Fibroblast of skin of right quadriceps (primary cell): ENCODE data around the gene EDRF1.

Source experiments
- DNase-seq: peaks from one replicate; pipeline ENCODE4 v3.0.0-alpha.2; 2013

The EDRF1 gene

DNA sequence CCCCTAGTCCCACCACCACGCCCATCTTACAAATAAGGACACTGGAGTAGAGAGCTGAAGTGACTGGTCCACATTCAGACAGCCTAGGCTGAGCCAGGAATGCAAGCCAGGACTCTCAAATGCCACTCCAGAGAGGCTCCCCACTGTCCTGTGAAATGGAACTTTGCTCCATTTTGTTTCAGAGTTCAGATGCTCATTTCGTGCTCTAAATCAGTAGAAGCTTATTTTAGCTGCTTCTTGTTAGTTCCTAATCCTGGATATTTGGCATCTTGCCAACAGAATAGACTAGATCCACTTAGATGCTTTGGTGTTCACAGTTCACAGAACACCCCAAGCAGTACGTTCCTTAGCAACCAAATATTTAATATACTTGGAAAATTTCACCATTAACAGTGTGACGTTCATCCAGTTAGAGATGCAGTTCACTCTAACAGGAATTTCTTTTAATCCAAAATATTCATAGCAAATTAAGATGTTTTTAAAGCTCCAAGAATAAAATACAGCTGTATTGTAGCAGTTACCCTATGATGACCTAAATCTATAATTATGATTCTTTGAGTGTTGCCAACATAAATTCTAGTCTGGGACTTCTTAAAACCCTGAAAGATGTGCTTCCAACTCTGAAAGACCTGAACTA is 48.8 kb downstream of the EDRF1 start:
- DNase-seq, result peak; percentile 31

DNA sequence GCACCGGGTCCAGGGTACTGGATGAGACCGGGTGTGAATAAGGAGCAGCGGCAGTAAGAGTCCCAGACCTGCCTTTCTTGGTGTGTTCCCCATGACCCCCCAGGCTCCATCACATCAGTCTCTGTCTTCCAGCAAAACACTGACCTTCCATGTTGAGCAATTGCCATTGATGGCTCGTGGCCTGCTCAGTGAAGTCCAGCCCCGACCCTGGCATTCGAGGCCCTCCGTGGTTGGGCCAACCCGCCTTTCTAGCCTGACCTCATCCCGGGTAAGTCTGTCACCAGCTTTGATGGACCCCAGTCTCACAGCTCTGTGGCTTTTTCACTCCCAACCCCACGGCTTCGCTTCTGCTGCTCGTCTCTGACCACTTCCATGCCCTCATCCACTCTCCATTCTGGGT is 49.7 kb downstream of the EDRF1 start:
- DNase-seq, result no peak

DNA sequence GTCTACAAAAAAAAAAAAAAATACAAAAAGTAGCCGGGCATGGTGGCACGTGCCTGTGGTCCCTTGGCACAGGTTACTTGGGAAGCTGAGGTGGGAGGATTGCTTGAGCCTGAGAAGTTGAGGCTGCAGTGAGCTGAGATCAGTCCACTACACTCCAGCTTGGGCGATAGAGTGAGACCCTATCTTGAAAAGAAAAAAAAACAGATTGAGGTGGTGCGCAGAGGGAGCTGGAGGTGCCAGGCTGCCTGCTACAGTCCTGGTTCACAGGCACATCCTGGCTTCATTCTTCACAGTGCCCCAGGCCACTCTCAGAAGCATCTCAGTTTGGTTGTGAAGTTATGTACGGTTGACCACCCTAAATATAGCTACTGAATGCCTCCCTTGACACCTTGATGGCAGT is 51.3 kb downstream of the EDRF1 start:
- DNase-seq, result no peak

DNA sequence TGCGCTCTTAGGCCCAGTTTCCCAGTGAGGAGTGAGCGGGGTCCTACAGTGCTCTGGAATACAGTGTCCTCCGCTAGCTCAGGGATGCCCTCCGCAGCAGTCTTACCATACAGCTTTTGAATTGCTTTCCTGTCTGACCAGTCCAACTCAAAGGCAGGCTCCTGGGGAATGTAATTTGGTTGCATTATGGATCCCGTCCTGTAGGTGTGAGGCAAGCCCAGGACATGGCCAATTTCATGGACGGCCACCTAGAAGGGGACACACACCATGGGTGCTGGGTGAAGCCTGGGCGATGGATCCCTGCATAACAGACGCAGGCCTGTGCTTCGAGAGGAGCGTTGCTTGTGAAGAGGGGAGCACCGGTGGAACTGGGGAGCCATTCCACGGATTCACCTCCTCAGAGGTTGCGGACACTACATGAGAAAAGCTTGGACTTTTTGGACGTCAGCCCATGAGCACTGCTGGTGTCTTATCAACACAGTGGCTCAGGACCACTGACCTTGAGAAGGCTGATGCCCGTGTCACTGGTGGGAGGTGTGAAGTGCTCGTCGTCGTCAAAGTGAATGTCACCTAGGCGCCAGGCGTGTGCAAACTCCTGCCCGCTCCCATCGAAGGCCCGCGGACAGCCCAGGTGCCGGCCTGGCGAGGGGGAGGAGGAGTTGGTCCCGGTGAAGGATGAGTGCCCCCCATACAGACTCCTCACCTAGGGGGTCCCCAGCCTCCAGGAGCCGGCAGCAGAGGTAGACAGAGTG is 52.8 kb downstream of the EDRF1 start:
- no peak for DNase-seq

DNA sequence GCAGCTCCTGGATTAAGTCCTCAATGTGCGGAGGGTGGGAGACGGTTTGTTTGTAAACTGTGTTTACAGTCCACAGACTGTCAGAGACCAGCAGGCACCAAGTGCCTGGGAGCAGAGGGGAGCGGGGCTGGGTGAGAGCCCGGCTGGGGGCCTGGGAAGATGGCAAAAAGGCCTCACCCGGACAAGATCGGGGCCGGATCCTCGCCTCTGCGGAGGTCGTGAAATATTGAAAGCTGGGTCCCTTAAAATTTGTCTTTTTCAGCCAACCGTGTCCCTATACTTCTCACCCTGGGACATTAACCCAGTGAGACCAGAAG is 53.3 kb downstream of the EDRF1 start:
- DNase-seq, result no peak

DNA sequence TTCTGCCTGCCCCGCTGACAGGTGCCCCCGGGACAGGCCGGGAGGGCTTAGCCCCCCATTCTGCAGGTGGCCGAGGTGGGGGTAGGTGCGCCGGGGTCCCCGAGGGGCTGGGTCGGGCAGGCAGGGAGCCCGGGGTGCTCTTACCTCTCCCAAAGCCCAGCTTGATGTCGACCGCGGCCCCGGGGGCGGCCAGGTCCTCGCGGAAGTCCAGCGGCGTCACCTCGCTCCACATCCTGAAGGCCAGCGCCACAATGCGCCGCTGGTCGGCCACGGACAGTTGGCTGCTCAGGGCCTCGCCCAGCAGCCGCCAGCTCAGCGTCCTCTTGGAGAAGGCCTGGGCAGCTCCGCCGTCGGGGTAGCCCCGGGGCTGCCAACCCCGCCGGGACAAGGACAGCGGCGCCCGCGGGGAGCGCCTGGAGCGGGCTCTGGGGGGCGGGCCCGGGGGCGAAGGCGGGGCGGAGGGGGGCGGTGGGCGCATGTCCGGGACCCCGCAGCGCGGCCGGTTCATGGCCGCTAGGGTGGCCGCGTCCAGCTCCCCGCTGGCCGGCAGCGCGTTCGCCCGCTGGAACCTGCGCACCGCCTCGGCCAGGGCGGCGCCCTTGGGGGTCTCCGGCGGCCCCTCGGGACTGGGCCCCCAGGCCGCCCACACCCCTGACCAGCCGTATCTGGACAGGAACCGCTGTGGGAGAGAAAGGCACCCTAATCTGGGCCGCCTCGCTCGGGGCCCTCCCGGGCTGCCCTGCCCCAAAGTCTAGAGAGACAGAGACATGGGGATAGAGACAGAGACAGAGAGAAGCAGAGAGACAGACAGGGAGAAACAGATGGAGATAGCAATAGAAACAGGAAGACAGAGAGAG is 54.4 kb downstream of the EDRF1 start:
- DNase-seq, result no peak

DNA sequence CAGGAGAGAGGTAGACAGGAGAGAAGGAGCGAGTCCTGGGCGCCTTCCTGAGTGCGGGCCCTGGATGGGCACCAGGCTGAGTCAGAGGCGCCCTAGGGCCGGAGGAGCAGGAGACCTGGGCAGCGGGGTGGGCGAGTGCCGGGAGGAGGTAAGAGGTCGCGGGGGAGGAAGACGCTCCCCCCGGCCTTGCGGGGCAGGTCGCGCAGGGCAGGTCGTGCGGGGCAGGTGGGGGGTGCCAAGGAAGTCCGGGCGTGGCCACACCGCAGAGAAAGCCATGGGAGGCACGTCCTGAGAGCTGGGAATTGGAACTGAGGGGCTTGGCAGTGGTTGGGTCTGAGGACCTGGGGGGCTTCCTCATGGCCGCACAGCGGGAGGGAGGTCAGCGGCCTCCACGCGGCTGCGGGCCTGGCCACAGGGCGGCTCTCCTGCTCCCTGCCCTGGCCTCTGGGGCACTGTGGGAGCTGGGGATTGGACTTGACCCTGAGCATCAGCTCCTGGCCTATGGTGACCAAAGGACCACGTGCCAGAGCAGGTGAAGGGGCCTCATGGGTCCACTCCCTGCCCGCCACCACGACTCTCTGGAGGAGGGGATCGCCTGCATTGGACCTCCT is 55.2 kb downstream of the EDRF1 start:
- no peak for DNase-seq

DNA sequence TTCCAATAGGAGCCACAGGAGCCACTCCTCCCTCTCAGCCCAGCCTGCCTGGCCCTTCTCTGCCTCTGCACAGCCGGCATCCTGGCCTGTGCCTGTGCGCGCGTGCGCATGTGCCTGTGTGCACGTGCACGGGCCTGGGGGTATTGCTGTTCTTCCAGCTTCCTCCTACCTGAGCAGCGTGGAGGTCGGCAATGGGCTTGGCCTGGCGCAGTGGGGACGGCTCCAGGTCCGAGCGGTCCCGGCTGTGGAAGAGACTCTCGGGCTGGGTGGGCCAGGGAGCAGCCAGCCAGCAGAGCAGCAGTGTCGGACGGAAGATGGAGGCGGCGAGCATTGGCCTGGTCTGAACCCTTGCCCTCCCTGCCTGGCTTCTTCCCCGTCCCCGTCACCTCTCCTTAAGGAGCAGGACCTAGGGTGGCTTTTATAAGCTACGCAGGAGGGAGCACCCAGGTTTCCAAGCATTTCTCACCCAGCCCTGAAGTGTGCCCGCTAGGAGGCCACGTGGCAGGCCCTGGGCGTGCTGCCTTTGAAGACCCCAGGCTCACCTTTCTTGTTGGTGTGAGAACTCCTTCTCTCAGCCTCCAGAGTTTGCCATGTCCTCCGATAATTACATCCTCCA is 56.1 kb downstream of the EDRF1 start, which contains the start of gene MMP21:
MMP21 (minus strand) TSS at position 331 of the 616 bp plus-strand sequence; CDS start at position 331, 0 bp downstream.
- no peak for DNase-seq

DNA sequence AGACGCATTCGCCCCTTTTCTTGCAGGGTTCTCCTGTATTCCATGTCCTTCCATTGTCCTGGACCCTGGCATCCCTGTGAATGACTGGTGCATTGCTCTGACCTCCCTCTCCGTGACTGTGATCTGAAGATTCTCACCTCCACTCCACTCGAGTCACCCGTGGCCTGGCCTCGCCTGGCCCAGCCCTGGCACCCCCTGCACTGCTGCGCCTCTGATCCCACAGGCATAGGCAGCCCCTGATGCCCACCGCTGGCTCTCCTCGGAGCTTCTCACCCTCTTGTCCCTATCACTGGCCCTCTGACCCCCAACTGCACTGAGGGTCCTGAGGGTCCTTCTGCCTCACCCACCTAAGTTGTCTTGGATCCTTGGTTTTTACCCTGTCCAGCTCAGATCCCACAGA is 58.3 kb downstream of the EDRF1 start:
- DNase-seq, result no peak

DNA sequence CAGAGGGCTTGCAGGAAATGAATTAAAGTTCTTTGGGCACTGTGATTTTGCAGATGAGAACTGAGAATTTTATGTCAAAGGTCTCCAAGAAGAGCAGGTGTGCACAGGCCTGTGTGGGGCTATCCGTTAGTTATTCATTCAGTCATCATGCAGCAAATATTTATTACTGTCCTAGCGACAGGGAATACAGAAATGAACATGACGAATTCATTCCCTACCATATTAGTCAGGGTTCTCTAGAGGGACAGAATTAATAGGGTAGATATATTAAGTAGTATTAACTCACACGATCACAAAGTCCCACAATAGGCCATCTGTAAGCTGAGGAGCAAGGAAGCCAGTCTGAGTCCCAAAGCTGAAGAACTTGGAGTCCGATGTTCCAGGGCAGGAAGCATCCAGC is 59.0 kb downstream of the EDRF1 start:
- no peak for DNase-seq

DNA sequence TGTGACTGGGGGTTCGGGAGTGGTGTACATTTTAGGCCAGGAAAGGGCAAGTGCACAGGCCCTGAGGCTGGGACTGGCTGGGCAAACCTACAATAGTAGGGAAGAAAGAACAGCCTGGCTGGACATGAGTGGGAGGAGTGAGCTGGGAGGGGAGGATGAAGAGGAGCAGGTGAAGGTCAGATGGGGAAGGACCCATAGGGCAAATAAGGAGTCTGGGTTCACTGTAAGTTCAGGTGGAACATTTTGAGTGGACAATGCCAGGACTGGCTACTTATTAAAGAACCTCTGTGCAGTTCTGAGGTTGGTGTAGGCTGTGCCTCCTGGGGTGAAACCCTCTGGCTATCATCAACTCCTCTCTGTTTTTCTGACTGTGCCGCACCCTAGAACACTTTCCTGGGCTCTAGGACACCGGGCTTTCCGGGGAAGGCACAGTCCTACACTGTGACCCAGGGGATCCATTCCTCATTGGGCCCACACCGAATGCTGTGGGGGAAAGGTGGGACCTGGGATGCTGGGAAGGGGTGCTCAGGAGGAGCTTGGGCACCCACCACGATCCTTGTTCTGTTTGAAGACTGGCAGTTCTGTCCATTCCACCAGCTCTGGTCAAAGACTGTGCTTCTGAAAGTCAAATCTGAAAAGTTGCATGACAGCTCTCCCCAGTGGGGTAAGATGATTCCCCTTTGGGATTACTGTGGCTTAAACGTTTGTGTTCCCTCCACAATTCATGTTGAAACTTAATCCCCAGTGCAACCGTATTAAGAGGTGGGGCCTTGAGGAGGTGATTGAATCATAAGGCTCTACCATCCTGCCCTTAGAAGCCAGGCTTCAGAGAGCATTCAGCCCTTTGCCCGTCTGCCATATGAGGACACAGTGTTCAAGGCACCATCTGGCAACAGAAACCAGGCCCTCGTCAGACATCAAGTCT is 60.2 kb downstream of the EDRF1 start:
- DNase-seq, result no peak

DNA sequence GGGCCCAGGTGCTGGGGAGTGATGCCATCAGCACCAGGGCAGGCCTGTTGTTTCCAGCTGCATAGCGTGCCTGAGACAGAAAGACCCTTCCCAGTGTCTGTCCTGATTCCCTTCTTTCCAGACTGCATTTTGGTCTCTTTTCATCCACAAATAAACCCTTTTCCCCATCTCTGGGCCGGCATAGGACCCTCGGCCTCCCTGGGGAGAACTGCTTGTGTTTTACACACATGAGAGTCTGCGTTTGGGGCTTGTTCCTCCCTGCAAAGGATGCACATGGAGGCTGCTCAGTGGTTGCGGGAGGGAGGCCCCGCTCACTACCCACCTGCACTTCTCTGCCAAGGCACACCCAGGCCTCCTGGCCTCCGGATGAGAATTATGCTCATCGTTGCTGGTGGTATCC is 61.9 kb downstream of the EDRF1 start:
- DNase-seq, result no peak

DNA sequence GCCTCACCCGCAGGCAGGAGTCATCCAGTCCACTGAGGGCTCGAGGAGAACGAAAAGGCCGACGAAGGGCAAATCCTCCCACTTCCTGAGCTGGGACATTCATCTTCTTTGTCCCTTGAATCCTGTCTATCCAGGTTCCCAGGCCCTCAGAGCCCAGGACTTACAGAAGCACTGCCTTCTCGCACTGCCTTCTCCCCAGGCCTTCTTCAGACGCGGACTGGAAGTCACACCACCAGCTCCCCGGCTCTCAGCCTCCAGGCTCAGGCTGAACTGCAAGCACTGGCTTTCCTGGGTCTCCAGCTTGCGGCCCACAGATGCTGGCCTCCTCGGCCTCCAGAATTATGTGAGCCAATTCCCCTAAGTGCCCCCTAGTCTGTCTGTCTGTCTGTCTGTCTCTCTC is 62.5 kb downstream of the EDRF1 start:
- DNase-seq, result no peak

DNA sequence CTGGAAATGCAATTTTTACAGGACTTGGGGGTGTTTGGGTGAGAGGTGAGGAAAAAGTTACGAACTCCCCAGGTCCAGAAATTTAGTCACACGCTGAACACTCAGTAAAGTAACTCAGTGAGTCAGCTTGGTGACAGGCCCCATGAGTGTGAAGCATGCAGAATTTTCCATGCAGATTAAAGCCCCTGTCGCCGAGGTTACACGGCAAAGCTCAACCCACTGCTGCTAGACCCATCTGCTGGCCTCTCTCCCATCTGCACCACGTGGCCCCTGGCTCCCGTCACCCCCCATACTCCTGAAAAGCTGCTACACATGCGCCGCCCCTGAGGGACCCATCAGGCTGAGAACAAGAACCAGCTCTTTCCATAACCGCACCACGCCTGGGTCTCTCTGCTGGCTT is 63.1 kb downstream of the EDRF1 start:
- DNase-seq, result peak; percentile 37

DNA sequence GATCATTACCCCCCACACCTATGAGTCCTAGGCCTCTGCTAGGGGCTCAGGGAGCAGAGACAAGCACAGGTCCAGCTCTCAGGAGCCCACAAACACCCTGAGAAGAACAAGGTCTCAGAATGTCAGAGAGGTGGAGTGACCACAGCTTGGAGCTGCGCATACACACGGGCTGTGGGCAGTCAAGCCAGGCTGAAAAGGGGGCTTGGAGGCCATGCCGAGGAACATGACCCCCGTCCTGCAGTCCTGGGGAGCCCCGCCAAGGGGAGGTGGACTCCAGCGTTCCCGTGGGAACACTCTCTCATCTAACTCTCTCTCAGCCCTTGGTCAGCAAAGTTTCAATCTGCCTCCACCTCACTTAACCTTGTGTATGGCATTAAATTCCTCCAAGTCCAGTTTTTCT is 63.9 kb downstream of the EDRF1 start:
- DNase-seq, result no peak

DNA sequence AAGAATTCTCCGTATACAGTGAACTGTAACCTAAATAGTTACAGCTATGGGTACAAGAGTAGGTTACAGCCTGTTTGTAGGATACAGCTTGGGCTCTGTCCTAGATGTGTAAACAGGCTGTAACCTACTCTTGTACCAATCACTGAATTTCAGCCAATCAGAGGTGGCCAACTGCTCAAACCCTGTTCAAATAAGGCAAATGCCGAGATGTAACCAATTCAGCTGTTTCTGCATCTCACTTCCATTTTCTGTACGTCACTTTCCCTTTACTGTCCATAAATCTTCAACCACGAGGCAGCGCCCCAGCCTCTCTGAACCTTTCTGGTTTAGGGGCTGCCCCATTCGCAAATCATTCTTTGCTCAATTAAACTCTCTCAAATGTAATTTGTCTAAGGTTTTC is 64.4 kb downstream of the EDRF1 start:
- no peak for DNase-seq

DNA sequence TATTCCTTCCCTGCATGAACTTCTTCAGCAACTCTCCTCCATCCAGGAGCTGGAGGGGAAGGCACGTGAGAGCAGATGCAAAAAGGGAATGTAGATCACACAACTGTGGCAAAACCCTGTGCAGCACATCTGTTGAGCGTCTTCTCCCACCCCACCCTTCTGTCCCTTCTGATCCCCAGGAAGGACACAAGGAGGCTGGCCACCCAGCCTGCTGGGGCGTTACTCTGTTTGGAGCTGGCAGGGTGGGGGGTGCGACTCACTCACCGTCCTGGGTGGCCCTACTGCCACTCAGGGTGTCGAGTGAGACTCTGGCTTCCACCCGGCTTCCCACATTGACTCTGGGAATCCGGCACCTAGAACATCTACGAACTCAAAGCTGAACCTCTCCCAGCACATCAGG is 66.3 kb downstream of the EDRF1 start:
- no peak for DNase-seq

DNA sequence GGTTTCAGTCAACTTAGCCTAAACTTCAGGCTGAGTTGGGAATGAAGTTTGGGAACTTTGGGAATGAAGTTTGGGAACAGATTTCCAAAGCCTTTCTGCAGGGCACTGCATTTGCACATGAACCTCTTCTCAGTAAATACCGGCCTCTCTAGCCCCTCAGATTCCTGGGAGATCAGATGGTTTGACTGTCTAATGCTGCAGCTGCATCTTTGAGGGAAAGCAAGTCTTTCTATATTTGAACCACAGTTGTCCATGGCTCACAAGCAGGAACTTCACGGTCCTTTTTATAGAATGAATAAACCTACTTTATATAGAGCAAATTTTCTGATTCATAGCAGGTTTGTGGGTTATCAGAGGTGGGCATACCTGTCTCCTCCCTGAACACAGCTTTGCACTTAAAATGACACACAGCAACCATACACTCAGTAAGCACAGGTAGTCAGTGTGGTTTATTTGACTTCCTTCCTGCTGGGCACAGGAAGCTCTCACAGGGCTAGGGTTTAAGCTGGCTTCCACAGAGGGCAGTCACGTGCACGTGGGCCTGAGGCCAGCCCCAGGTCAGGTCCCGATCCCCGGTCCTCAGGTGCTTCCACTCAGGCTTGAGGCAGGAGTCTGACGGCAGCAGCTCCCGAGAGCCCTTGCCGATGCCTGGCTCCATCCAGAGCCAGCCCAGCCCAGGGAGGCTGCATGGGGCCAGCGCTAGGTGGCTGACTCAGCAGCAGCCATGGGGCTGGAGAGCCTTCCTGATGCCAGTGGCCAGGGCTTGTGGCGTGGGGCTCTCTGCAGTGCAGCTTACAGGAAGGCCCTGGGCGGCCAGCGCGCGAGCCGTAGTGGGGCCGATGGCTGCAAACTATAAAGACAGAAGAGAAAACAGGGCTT is 68.9 kb downstream of the EDRF1 start:
- DNase-seq, result no peak

DNA sequence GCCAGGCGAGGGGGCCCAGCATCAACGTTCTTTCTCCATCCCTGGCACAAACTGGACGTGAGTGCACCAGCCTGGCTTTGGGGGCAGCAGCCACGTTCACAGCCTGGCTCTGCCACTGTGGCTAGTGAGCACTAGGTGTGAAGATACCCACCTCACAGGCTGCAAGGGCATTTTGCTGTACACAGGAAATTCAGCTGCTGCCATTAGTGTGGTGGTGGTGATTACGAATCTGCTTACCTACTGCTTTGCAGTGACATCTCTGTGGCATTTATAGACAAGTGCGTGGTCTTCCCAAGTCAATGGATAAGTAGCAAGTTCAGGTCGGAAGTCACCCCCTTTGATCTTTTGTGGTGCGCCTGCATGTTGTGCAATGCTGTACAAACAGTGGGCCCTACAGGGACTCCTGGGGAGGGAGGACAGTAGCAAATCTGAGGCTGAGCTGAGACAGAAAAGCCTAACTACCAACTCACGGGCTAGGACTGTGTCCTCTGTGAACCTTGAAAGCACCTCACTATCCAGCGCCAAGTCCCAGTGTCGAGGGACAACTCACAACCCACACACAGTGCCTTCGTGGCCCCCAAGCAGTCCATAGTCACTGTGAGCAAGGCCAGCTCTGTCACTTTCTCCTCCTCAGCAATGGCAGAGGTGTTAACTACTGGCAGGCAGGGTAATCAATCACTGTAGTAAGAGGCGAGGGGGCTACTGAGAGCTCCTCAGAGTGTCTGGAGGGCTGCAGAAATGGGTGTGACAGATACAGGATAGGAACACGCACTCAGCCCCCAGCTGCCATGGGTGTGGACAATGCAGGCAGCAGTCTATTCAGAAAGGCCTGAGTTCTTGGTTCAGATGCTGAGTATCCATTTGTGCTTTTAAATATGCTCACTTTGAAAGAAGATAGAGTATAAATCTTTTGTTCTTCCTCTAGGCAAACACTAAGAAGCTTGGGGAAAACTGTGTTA is 73.1 kb downstream of the EDRF1 start:
- DNase-seq, result no peak

DNA sequence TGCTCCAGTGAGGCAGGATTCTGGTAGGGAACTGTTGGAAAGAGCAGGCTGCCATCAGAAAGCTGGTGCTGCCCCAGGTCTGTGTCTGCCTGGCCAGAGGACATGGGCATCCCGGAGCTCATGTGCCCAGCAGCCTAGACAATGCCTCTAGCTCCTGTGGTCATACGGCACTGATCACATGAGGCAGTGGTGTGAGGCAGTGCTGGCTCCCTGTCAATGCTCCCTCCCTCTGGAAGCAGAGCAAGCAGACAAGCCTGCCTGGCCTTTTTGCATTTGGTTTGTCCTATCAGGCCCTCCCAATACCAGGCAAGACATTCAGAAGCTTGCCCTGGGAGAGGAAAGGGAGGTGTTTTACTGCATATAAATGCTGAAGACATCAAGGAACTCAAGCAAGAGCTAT is 75.6 kb downstream of the EDRF1 start:
- no peak for DNase-seq
